Transverse colon (tissue), 4 donors: ENCODE data around the gene MRPL20. TPM values are rescaled to one million over a fixed set of nuclear protein-coding genes. Genes with fewer than 3 reads are reported as not detected.
"Not testable (repeated sequence)": the region's sequence is repeated elsewhere in the genome, so short reads cannot be mapped to it uniquely, and the experiment has no call there.

Experiments
- DNase-seq: peaks from one replicate; pipeline ENCODE4 v3.0.0-alpha.2; 2019
- H3K27ac ChIP-seq, 4 donors: fragments of 200-600 bp; sonication (generic); 2 replicates each; pipeline ENCODE4 v1.5.1; 2016 to 2018; ENCODE audit warnings: inconsistent platforms in 4 of 4
- H3K27me3 ChIP-seq: fragments of 200-600 bp; sonication (generic); 2 replicates; pipeline ENCODE4 v1.5.1; 2017; ENCODE audit warnings: inconsistent platforms
- H3K36me3 ChIP-seq, 4 donors: fragments of 200-600 bp; sonication (generic); 2 replicates each; pipeline ENCODE4 v1.5.1; 2017 to 2019; ENCODE audit warnings: inconsistent platforms in 4 of 4
- H3K4me1 ChIP-seq, 4 donors: fragments of 200-600 bp; sonication (generic); 2 replicates each; pipeline ENCODE4 v1.5.1; 2017 to 2020; ENCODE audit warnings: inconsistent platforms in 4 of 4
- H3K4me3 ChIP-seq, 4 donors: fragments of 200-600 bp; sonication (generic); 1 replicate in 1 of 4; 2 replicates in 3 of 4; pipeline versions ENCODE4 v1.5.1 to v1.6.1; 2017 to 2019; ENCODE audit warnings: inconsistent platforms in 4 of 4
- H3K9me3 ChIP-seq, 2 donors: fragments of 200-600 bp; sonication (generic); 2 replicates each; pipeline ENCODE4 v1.5.1; 2017 to 2019; ENCODE audit warnings: inconsistent platforms in 2 of 2
- CTCF ChIP-seq, 5 experiments: fragments of 200-600 bp in 3 of 5; fragments of 450-650 bp in 2 of 5; sonication (generic) in 3 of 5; IDR thresholded peaks; 1 replicate in 2 of 5; 2 replicates in 3 of 5; pipeline ENCODE4 v1.5.1; 2016 to 2017; ENCODE audit warnings: antibody characterized with exemption in 5 of 5, inconsistent platforms in 3 of 5, mild to moderate bottlenecking in 2 of 5, moderate library complexity in 1 of 5
- EP300 ChIP-seq: sonication (generic); formaldehyde crosslinking; IDR thresholded peaks from one replicate; pipeline ENCODE4 v1.6.1; 2017; ENCODE audit warnings: antibody characterized with exemption, low read depth
- POLR2A ChIP-seq: fragments of 450-650 bp; IDR thresholded peaks from one replicate; pipeline ENCODE4 v1.6.1; 2016; ENCODE audit warnings: antibody characterized with exemption, mild to moderate bottlenecking, moderate library complexity
- POLR2AphosphoS5 ChIP-seq, 3 donors: sonication (generic); formaldehyde crosslinking; IDR thresholded peaks; one replicate each; pipeline ENCODE4 v1.6.1; 2016; ENCODE audit warnings: antibody characterized with exemption in 3 of 3
- WGBS, 2 donors: methylation state at CpG; one replicate each; pipeline ENCODE4 v1.1.5; 2018; ENCODE audit warnings: low coverage in 1 of 2; 5-methylcytosine and 5-hydroxymethylcytosine counted together
- in situ Hi-C, 4 donors: fragments of 200-750 bp; cut with MboI; loops; one replicate each; pipeline versions ENCODE4 v1.15.0 to v1.15.1; 2017; ENCODE audit warnings: low sequenced_read_pairs in 3 of 4, low pct_ligation_motif_present in 1 of 4, low pct_unique_long_range_greater_than_20kb in 1 of 4
- intact Hi-C: fragments of 100-400 bp; cut with DNase I; formaldehyde crosslinking; loops from one replicate; pipeline ENCODE4 v1.15.1; 2023; ENCODE audit warnings: low total_unique reads
- total RNA-seq, 4 donors: library from RNA; depleted of rRNA; stranded (reverse); fragments of >200 nt; gene quantifications; one replicate each; pipeline ENCODE4 v1.1.0, GENCODE V29; 2016

MRPL20 gene
- total RNA-seq, 4 donors from 2014 or later, result 40.0 to 183 (median 97.0) TPM

- TF ChIP-seq POLR2AphosphoS5 (IDR thresholded peaks at IDR 0.05) (no peak), CTCF (IDR thresholded peaks at IDR 0.05) (no peak), POLR2A (no peak), EP300 (no peak)
- Histone ChIP-seq H3K36me3 (peaks cover 0 to 18% (median 2%) of the 10 kb centered on the region in 4 donors), H3K4me1 (peaks cover 17 to 39% (median 24%) of the 10 kb centered on the region in 4 donors), H3K27ac (peak overlapping the region; percentile 88 to 95 (median 91)), H3K9me3 (no peaks in the 10 kb centered on the region), H3K27me3 (no peaks in the 10 kb centered on the region), H3K4me3 (peak overlapping the region; percentile 92 to 97 (median 96))
- intact Hi-C loops (no loop called here), in situ Hi-C loops (no loop called here)
- WGBS, 2 donors, result 36 to 53% methylated on average over 24 to 42 of the region's 43 CpGs
- DNase-seq, result no peak
Measured at GRCh38 chr1:1406101-1406820, 832 bp downstream of the MRPL20 start.

- Histone ChIP-seq H3K27me3 (no peaks in the 10 kb centered on the region), H3K9me3 (no peaks in the 10 kb centered on the region), H3K36me3 (peaks cover 0 to 18% (median 2%) of the 10 kb centered on the region in 4 donors), H3K4me1 (peaks cover 27 to 41% (median 33%) of the 10 kb centered on the region in 4 donors), H3K27ac (no peak overlapping the region), H3K4me3 (no peak overlapping the region)
- intact Hi-C loops (loop anchor here (5.0 kb wide), 1 partner anchor 34 kb away; the partner anchor contains the start of gene VWA1), in situ Hi-C loops (no loop called here)
- TF ChIP-seq POLR2A, result no peak
- TF ChIP-seq EP300, result no peak
- TF ChIP-seq CTCF (IDR thresholded peaks at IDR 0.05), result no peak
- no peak for TF ChIP-seq POLR2AphosphoS5 (IDR thresholded peaks at IDR 0.05)
- no peak for DNase-seq
- WGBS, 2 donors, result 79 to 85% methylated on average over 7 of the region's 7 CpGs
Measured at GRCh38 chr1:1403653-1404052, 3.4 kb downstream of the MRPL20 start.

- H3K9me3 ChIP-seq, H3K27me3 ChIP-seq, H3K27ac ChIP-seq, in situ Hi-C loops, DNase-seq, H3K4me3 ChIP-seq: not testable (repeated sequence)
- WGBS, 2 donors, result 81 to 86% methylated on average over 8 to 9 of the region's 9 CpGs
- H3K4me1 ChIP-seq, result peaks cover 24 to 39% (median 31%) of the 10 kb centered on the region in 4 donors
- intact Hi-C loops, result loop anchor here (5.0 kb wide), 1 partner anchor 34 kb away; the partner anchor contains the start of gene VWA1
- H3K36me3 ChIP-seq, result peaks cover 0 to 18% (median 2%) of the 10 kb centered on the region in 4 donors
Measured at GRCh38 chr1:1402901-1403392, 4.1 kb downstream of the MRPL20 start.

- intact Hi-C loops (loop anchor here (5.0 kb wide), 1 partner anchor 35 kb away; the partner anchor contains the start of gene VWA1), in situ Hi-C loops (no loop called here)
- peaks cover 25 to 43% (median 34%) of the 10 kb centered on the region in 4 donors for H3K4me1 ChIP-seq
- H3K27ac ChIP-seq, result no peak overlapping the region
- peaks cover 0 to 22% (median 2%) of the 10 kb centered on the region in 4 donors for H3K36me3 ChIP-seq
- H3K27me3 ChIP-seq, result no peaks in the 10 kb centered on the region
- peak; percentile 36 for DNase-seq
- 75 to 83% methylated on average over 8 to 20 of the region's 20 CpGs for WGBS, 2 donors
- H3K4me3 ChIP-seq, result no peak overlapping the region
- no peak for TF ChIP-seq EP300
- TF ChIP-seq CTCF (IDR thresholded peaks at IDR 0.05), result peak; percentile 22 to 54 (median 46)
- no peaks in the 10 kb centered on the region for H3K9me3 ChIP-seq
Measured at GRCh38 chr1:1402072-1402900, 4.8 kb downstream of the MRPL20 start.
